ENCODE measurements around the gene CELA3A.
A peak's percentile ranks its signal among the peaks of the same experiment; 100 is the strongest.
"Not testable (repeated sequence)": the region's sequence is repeated elsewhere in the genome, so short reads cannot be mapped to it uniquely, and the experiment has no call there.

CELA3A gene

GRCh38 chr1:22001409-22001808, at the start of gene CELA3A:
TSS of gene CELA3A (plus strand) at chr1:22001657. CDS start at chr1:22001675, 18 bp downstream.
- DNase-seq: no peak

GRCh38 chr1:21952786-21953520, 48.5 kb upstream of the CELA3A start:
- DNase-seq: no peak

GRCh38 chr1:21955058-21955457, 46.4 kb upstream of the CELA3A start:
- no peak for DNase-seq

GRCh38 chr1:21955501-21956281, 45.8 kb upstream of the CELA3A start:
- no peak for DNase-seq

- peak; percentile 29 for DNase-seq
These were observed 44.5 kb upstream of the CELA3A start for GRCh38 chr1:21956720-21957552.

- DNase-seq: no peak
These were observed 40.1 kb upstream of the CELA3A start for GRCh38 chr1:21961337-21961736.

GRCh38 chr1:21961799-21962198, 39.7 kb upstream of the CELA3A start:
- DNase-seq: no peak

- DNase-seq: peak; percentile 70
These were observed 37.8 kb upstream of the CELA3A start for GRCh38 chr1:21963477-21964217.

- DNase-seq: no peak
These were observed 35.0 kb upstream of the CELA3A start for GRCh38 chr1:21966247-21967000.

GRCh38 chr1:21967216-21967615, 34.2 kb upstream of the CELA3A start:
- not testable (repeated sequence) for DNase-seq

GRCh38 chr1:21969066-21969465, 32.4 kb upstream of the CELA3A start:
- not testable (repeated sequence) for DNase-seq

- not testable (repeated sequence) for DNase-seq
These were observed 30.9 kb upstream of the CELA3A start for GRCh38 chr1:21970523-21970922.

- not testable (repeated sequence) for DNase-seq
These were observed 28.4 kb upstream of the CELA3A start for GRCh38 chr1:21972973-21973441.

- not testable (repeated sequence) for DNase-seq
These were observed 27.5 kb upstream of the CELA3A start for GRCh38 chr1:21973948-21974347.

- DNase-seq: not testable (repeated sequence)
These were observed 26.8 kb upstream of the CELA3A start for GRCh38 chr1:21974699-21975098.

- not testable (repeated sequence) for DNase-seq
These were observed 26.2 kb upstream of the CELA3A start for GRCh38 chr1:21975296-21975695.

- not testable (repeated sequence) for DNase-seq
These were observed 24.7 kb upstream of the CELA3A start, which contains the start of gene CELA3B for GRCh38 chr1:21976703-21977239. TSS of gene CELA3B (plus strand) at chr1:21977022. CDS start at chr1:21977040, 18 bp downstream.

- not testable (repeated sequence) for DNase-seq
These were observed 23.2 kb upstream of the CELA3A start for GRCh38 chr1:21978209-21978608.

GRCh38 chr1:21980515-21981220, 20.8 kb upstream of the CELA3A start:
- DNase-seq: not testable (repeated sequence)

- DNase-seq: not testable (repeated sequence)
These were observed 20.2 kb upstream of the CELA3A start for GRCh38 chr1:21981253-21981652.
